Measurements from ENCODE around the gene SEMA3A.
A peak's percentile ranks its signal among the peaks of the same experiment; 100 is the strongest.

Gene SEMA3A

GRCh38 chr7:84009051-84009450, 185.5 kb downstream of the SEMA3A start:
- DNase-seq (ENCODE audit: low spot score) = no peak

GRCh38 chr7:84003191-84003590, 191.4 kb downstream of the SEMA3A start:
- no peak for DNase-seq (ENCODE audit: low spot score)

- no peak for DNase-seq (ENCODE audit: low spot score)
Observed at GRCh38 chr7:84002348-84002747, 192.2 kb downstream of the SEMA3A start.

- no peak for DNase-seq (ENCODE audit: low spot score)
Observed at GRCh38 chr7:83996879-83997278, 197.7 kb downstream of the SEMA3A start.

GRCh38 chr7:83987764-83988163, 206.8 kb downstream of the SEMA3A start:
- DNase-seq (ENCODE audit: low spot score) = no peak

GRCh38 chr7:83985821-83986220, 208.8 kb downstream of the SEMA3A start:
- DNase-seq (ENCODE audit: low spot score) = no peak

GRCh38 chr7:83984591-83984990, 210.0 kb downstream of the SEMA3A start:
- DNase-seq (ENCODE audit: low spot score) = no peak

GRCh38 chr7:83984076-83984475, 210.5 kb downstream of the SEMA3A start:
- no peak for DNase-seq (ENCODE audit: low spot score)

- no peak for DNase-seq (ENCODE audit: low spot score)
Observed at GRCh38 chr7:83983606-83984005, 211.0 kb downstream of the SEMA3A start.

GRCh38 chr7:83976302-83976701, 218.3 kb downstream of the SEMA3A start:
- peak; percentile 4 for DNase-seq (ENCODE audit: low spot score)

- no peak for DNase-seq (ENCODE audit: low spot score)
Observed at GRCh38 chr7:83970081-83970480, 224.5 kb downstream of the SEMA3A start.

- DNase-seq (ENCODE audit: low spot score) = no peak
Observed at GRCh38 chr7:83964318-83964717, 230.3 kb downstream of the SEMA3A start.

GRCh38 chr7:83957333-83957732, 237.3 kb downstream of the SEMA3A start:
- no peak for DNase-seq (ENCODE audit: low spot score)

GRCh38 chr7:83956104-83956503, 238.5 kb downstream of the SEMA3A start:
- DNase-seq (ENCODE audit: low spot score) = no peak

GRCh38 chr7:83952236-83952635, 242.4 kb downstream of the SEMA3A start:
- DNase-seq (ENCODE audit: low spot score) = no peak

GRCh38 chr7:83947260-83947659, 247.3 kb downstream of the SEMA3A start:
- no peak for DNase-seq (ENCODE audit: low spot score)

GRCh38 chr7:83946801-83947200, 247.8 kb downstream of the SEMA3A start:
- no peak for DNase-seq (ENCODE audit: low spot score)

GRCh38 chr7:83941300-83941699, 253.3 kb downstream of the SEMA3A start:
- no peak for DNase-seq (ENCODE audit: low spot score)

GRCh38 chr7:83937930-83938329, 256.7 kb downstream of the SEMA3A start:
- DNase-seq (ENCODE audit: low spot score) = no peak

- DNase-seq (ENCODE audit: low spot score) = peak; percentile 18
Observed at GRCh38 chr7:83936056-83936708, 258.4 kb downstream of the SEMA3A start.

GRCh38 chr7:83934118-83934734, 260.4 kb downstream of the SEMA3A start:
- DNase-seq (ENCODE audit: low spot score) = no peak

GRCh38 chr7:83931968-83932367, 262.6 kb downstream of the SEMA3A start:
- no peak for DNase-seq (ENCODE audit: low spot score)

GRCh38 chr7:83930262-83930661, 264.3 kb downstream of the SEMA3A start:
- no peak for DNase-seq (ENCODE audit: low spot score)

- DNase-seq (ENCODE audit: low spot score) = no peak
Observed at GRCh38 chr7:83925860-83926259, 268.7 kb downstream of the SEMA3A start.

Data from hematopoietic multipotent progenitor cell treated with erythropoietin and hydrocortisone succinate and interleukin-3 and kit ligand, for 15 days (in vitro differentiated cells).